GM12892 (cell line): ENCODE measurements around the gene CACNA1B.

Experiments
- POLR2A ChIP-seq: IDR thresholded peaks from 2 replicates; pipeline ENCODE4 v1.6.1; 2011; ENCODE audit warnings: low read depth, low read length, control low read depth
- POLR2AphosphoS5 ChIP-seq: IDR thresholded peaks from 2 replicates; pipeline ENCODE4 v1.6.1; 2011; ENCODE audit warnings: low read depth, low read length, control low read depth
- TAF1 ChIP-seq: IDR thresholded peaks from 2 replicates; pipeline ENCODE4 v1.6.1; 2011; ENCODE audit warnings: low read depth, mild to moderate bottlenecking, control low read depth, low read length, borderline replicate concordance

GRCh38 chr9:137984005-137984404, 106.4 kb downstream of the CACNA1B start:
- TF ChIP-seq TAF1: no peak
- TF ChIP-seq POLR2A: no peak
- TF ChIP-seq POLR2AphosphoS5: no peak
